HEK293 (cell line): ENCODE results near the gene CSMD2.

Experiments
- OSR2 ChIP-seq: fragments of 450-650 bp; formaldehyde crosslinking; IDR thresholded peaks from 2 replicates; pipeline ENCODE4 v1.5.1; 2016; ENCODE audit warnings: missing biosample characterization, missing genetic modification characterization
- YY2 ChIP-seq: fragments of 450-650 bp; formaldehyde crosslinking; IDR thresholded peaks from 2 replicates; pipeline ENCODE4 v1.5.1; 2016; ENCODE audit warnings: missing biosample characterization, missing genetic modification characterization
- ZBTB7A ChIP-seq: fragments of 450-650 bp; formaldehyde crosslinking; IDR thresholded peaks from 2 replicates; pipeline ENCODE4 v1.5.1; 2016; ENCODE audit warnings: low read depth, missing biosample characterization, missing genetic modification characterization
- ZNF623 ChIP-seq: fragments of 450-650 bp; formaldehyde crosslinking; IDR thresholded peaks from 2 replicates; pipeline ENCODE4 v1.5.1; 2016; ENCODE audit warnings: missing biosample characterization, missing genetic modification characterization
- ZNF777 ChIP-seq: fragments of 450-650 bp; formaldehyde crosslinking; IDR thresholded peaks from 2 replicates; pipeline ENCODE4 v1.5.1; 2017; ENCODE audit warnings: missing biosample characterization, missing genetic modification characterization, borderline replicate concordance
- TF ChIP-seq, protein P1 (sequence below): fragments of 450-650 bp; formaldehyde crosslinking; optimal IDR thresholded peaks from 2 replicates; pipeline ENCODE3; 2016; ENCODE audit warnings: missing biosample characterization, mild to moderate bottlenecking, missing genetic modification characterization
- TF ChIP-seq, protein P2 (sequence below): fragments of 450-650 bp; formaldehyde crosslinking; IDR thresholded peaks from 2 replicates; pipeline ENCODE4 v1.5.1; 2016; ENCODE audit warnings: missing biosample characterization, missing genetic modification characterization
- TF ChIP-seq, protein P3 (sequence below): fragments of 450-650 bp; formaldehyde crosslinking; IDR thresholded peaks from 2 replicates; pipeline ENCODE4 v1.5.1; 2016; ENCODE audit warnings: missing biosample characterization, missing genetic modification characterization
- TF ChIP-seq, protein P4 (sequence below): fragments of 450-650 bp; formaldehyde crosslinking; IDR thresholded peaks from 2 replicates; pipeline ENCODE4 v1.5.1; 2017; ENCODE audit warnings: missing biosample characterization, missing genetic modification characterization
- TF ChIP-seq, protein P5 (sequence below): fragments of 450-650 bp; formaldehyde crosslinking; IDR thresholded peaks from 2 replicates; pipeline ENCODE4 v1.5.1; 2016; ENCODE audit warnings: missing biosample characterization, missing genetic modification characterization
- TF ChIP-seq, protein P6 (sequence below): fragments of 450-650 bp; formaldehyde crosslinking; IDR thresholded peaks from 2 replicates; pipeline ENCODE4 v1.5.1; 2016; ENCODE audit warnings: missing biosample characterization, missing genetic modification characterization, low read depth
- TF ChIP-seq, protein P7 (sequence below): fragments of 450-650 bp; IDR thresholded peaks from 2 replicates; pipeline ENCODE4 v1.5.1; 2018; ENCODE audit warnings: missing biosample characterization, mild to moderate bottlenecking, missing genetic modification characterization
- TF ChIP-seq, protein P8 (sequence below): fragments of 450-650 bp; formaldehyde crosslinking; IDR thresholded peaks from 2 replicates; pipeline ENCODE4 v1.5.1; 2016; ENCODE audit warnings: missing biosample characterization, missing genetic modification characterization

DNA sequence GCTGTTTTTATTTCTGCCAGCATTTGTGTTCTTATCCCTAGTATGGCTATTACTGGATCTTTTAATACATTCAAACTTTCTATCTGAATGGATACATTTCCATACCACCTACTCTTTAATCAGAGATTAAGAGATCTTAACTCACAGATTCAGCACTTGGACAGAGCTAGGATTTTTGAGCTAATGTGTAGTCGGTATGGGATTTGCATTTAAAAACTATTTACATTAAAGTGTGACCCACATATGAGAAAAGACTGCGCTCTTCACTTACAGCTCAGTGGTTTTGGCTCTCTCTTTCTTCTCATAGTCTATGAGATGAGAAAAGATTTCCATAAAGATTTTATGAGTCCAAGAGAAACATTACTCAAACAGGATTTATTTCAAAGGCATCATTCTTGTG lies 284.7 kb downstream of the CSMD2 start:
- no peak for TF ChIP-seq ZBTB7A (tag by site-specific recombination)
- no peak for TF ChIP-seq ZNF623
- TF ChIP-seq, protein P1, sequence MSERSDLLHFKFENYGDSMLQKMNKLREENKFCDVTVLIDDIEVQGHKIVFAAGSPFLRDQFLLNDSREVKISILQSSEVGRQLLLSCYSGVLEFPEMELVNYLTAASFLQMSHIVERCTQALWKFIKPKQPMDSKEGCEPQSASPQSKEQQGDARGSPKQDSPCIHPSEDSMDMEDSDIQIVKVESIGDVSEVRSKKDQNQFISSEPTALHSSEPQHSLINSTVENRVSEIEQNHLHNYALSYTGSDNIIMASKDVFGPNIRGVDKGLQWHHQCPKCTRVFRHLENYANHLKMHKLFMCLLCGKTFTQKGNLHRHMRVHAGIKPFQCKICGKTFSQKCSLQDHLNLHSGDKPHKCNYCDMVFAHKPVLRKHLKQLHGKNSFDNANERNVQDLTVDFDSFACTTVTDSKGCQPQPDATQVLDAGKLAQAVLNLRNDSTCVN = no peak
- TF ChIP-seq, protein P2, sequence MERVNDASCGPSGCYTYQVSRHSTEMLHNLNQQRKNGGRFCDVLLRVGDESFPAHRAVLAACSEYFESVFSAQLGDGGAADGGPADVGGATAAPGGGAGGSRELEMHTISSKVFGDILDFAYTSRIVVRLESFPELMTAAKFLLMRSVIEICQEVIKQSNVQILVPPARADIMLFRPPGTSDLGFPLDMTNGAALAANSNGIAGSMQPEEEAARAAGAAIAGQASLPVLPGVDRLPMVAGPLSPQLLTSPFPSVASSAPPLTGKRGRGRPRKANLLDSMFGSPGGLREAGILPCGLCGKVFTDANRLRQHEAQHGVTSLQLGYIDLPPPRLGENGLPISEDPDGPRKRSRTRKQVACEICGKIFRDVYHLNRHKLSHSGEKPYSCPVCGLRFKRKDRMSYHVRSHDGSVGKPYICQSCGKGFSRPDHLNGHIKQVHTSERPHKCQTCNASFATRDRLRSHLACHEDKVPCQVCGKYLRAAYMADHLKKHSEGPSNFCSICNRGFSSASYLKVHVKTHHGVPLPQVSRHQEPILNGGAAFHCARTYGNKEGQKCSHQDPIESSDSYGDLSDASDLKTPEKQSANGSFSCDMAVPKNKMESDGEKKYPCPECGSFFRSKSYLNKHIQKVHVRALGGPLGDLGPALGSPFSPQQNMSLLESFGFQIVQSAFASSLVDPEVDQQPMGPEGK (tag by site-specific recombination) = no peak
- TF ChIP-seq, protein P3, sequence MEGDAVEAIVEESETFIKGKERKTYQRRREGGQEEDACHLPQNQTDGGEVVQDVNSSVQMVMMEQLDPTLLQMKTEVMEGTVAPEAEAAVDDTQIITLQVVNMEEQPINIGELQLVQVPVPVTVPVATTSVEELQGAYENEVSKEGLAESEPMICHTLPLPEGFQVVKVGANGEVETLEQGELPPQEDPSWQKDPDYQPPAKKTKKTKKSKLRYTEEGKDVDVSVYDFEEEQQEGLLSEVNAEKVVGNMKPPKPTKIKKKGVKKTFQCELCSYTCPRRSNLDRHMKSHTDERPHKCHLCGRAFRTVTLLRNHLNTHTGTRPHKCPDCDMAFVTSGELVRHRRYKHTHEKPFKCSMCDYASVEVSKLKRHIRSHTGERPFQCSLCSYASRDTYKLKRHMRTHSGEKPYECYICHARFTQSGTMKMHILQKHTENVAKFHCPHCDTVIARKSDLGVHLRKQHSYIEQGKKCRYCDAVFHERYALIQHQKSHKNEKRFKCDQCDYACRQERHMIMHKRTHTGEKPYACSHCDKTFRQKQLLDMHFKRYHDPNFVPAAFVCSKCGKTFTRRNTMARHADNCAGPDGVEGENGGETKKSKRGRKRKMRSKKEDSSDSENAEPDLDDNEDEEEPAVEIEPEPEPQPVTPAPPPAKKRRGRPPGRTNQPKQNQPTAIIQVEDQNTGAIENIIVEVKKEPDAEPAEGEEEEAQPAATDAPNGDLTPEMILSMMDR (tag by site-specific recombination) = no peak
- TF ChIP-seq, protein P4, sequence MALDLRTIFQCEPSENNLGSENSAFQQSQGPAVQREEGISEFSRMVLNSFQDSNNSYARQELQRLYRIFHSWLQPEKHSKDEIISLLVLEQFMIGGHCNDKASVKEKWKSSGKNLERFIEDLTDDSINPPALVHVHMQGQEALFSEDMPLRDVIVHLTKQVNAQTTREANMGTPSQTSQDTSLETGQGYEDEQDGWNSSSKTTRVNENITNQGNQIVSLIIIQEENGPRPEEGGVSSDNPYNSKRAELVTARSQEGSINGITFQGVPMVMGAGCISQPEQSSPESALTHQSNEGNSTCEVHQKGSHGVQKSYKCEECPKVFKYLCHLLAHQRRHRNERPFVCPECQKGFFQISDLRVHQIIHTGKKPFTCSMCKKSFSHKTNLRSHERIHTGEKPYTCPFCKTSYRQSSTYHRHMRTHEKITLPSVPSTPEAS (tag by site-specific recombination) = no peak
- TF ChIP-seq, protein P5, sequence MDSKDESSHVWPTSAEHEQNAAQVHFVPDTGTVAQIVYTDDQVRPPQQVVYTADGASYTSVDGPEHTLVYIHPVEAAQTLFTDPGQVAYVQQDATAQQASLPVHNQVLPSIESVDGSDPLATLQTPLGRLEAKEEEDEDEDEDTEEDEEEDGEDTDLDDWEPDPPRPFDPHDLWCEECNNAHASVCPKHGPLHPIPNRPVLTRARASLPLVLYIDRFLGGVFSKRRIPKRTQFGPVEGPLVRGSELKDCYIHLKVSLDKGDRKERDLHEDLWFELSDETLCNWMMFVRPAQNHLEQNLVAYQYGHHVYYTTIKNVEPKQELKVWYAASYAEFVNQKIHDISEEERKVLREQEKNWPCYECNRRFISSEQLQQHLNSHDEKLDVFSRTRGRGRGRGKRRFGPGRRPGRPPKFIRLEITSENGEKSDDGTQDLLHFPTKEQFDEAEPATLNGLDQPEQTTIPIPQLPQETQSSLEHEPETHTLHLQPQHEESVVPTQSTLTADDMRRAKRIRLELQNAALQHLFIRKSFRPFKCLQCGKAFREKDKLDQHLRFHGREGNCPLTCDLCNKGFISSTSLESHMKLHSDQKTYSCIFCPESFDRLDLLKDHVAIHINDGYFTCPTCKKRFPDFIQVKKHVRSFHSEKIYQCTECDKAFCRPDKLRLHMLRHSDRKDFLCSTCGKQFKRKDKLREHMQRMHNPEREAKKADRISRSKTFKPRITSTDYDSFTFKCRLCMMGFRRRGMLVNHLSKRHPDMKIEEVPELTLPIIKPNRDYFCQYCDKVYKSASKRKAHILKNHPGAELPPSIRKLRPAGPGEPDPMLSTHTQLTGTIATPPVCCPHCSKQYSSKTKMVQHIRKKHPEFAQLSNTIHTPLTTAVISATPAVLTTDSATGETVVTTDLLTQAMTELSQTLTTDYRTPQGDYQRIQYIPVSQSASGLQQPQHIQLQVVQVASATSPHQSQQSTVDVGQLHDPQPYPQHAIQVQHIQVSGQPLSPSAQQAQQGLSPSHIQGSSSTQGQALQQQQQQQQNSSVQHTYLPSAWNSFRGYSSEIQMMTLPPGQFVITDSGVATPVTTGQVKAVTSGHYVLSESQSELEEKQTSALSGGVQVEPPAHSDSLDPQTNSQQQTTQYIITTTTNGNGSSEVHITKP (tag by site-specific recombination) = no peak
- TF ChIP-seq, protein P6, sequence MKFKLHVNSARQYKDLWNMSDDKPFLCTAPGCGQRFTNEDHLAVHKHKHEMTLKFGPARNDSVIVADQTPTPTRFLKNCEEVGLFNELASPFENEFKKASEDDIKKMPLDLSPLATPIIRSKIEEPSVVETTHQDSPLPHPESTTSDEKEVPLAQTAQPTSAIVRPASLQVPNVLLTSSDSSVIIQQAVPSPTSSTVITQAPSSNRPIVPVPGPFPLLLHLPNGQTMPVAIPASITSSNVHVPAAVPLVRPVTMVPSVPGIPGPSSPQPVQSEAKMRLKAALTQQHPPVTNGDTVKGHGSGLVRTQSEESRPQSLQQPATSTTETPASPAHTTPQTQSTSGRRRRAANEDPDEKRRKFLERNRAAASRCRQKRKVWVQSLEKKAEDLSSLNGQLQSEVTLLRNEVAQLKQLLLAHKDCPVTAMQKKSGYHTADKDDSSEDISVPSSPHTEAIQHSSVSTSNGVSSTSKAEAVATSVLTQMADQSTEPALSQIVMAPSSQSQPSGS = no peak
- TF ChIP-seq YY2 (tag by site-specific recombination) = no peak
- TF ChIP-seq, protein P7, sequence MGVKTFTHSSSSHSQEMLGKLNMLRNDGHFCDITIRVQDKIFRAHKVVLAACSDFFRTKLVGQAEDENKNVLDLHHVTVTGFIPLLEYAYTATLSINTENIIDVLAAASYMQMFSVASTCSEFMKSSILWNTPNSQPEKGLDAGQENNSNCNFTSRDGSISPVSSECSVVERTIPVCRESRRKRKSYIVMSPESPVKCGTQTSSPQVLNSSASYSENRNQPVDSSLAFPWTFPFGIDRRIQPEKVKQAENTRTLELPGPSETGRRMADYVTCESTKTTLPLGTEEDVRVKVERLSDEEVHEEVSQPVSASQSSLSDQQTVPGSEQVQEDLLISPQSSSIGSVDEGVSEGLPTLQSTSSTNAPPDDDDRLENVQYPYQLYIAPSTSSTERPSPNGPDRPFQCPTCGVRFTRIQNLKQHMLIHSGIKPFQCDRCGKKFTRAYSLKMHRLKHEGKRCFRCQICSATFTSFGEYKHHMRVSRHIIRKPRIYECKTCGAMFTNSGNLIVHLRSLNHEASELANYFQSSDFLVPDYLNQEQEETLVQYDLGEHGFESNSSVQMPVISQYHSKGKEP (tag by site-specific recombination) = no peak
- no peak for TF ChIP-seq ZNF777
- TF ChIP-seq, protein P8, sequence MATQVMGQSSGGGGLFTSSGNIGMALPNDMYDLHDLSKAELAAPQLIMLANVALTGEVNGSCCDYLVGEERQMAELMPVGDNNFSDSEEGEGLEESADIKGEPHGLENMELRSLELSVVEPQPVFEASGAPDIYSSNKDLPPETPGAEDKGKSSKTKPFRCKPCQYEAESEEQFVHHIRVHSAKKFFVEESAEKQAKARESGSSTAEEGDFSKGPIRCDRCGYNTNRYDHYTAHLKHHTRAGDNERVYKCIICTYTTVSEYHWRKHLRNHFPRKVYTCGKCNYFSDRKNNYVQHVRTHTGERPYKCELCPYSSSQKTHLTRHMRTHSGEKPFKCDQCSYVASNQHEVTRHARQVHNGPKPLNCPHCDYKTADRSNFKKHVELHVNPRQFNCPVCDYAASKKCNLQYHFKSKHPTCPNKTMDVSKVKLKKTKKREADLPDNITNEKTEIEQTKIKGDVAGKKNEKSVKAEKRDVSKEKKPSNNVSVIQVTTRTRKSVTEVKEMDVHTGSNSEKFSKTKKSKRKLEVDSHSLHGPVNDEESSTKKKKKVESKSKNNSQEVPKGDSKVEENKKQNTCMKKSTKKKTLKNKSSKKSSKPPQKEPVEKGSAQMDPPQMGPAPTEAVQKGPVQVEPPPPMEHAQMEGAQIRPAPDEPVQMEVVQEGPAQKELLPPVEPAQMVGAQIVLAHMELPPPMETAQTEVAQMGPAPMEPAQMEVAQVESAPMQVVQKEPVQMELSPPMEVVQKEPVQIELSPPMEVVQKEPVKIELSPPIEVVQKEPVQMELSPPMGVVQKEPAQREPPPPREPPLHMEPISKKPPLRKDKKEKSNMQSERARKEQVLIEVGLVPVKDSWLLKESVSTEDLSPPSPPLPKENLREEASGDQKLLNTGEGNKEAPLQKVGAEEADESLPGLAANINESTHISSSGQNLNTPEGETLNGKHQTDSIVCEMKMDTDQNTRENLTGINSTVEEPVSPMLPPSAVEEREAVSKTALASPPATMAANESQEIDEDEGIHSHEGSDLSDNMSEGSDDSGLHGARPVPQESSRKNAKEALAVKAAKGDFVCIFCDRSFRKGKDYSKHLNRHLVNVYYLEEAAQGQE (tag by site-specific recombination) = 0 out of 2 replicates have a peak, but pooled peaks have one; percentile 30
- no peak for TF ChIP-seq OSR2 (tag by site-specific recombination)
